H1 (cell line): ENCODE data around the gene KRTAP19-2. TPM values are rescaled to one million over a fixed set of nuclear protein-coding genes. Genes with fewer than 3 reads are reported as not detected.

Experiments used
- polyA plus RNA-seq, 7 experiments: library from polyadenylated mRNA; depleted of rRNA in 3 of 7; stranded (reverse) in 5 of 7; unstranded in 2 of 7; fragments of >200 nt in 5 of 7; fragments of 200-250 nt in 2 of 7; gene quantifications; 1 replicate in 5 of 7; 2 replicates in 1 of 7; 4 replicates in 1 of 7; pipeline versions ENCODE4 v1.2.1 to v1.2.3, GENCODE V29; 2011 to 2013; ENCODE audit warnings: missing spikeins in 2 of 7, mixed read lengths in 2 of 7
- total RNA-seq: library from RNA; stranded (reverse); fragmentation: NEBNext Ultra II Directional; extraction: Animal tissue kit (Norgen Biotek cat#: 25700); gene quantifications from 2 replicates; pipeline ENCODE4 v1.2.1, GENCODE V29; 2021
- TF ChIP-seq, protein P1 (sequence below): fragments of 300-600 bp; sonication (generic); IDR thresholded peaks from 2 replicates; pipeline ENCODE4 v1.7.1; 2012; ENCODE audit warnings: low read length, moderate library complexity, mild to moderate bottlenecking, inconsistent platforms; ENCODE audit not compliant: insufficient replicate concordance
- TF ChIP-seq, protein P2 (sequence below): IDR thresholded peaks from 2 replicates; pipeline ENCODE4 v1.6.1; 2012; ENCODE audit warnings: inconsistent platforms

Gene KRTAP19-2
- total and polyA plus RNA-seq, 2 of the 8 experiments (the other 6 are each of a cell fraction or from before 2014, with no cell fraction given) = not detected

DNA sequence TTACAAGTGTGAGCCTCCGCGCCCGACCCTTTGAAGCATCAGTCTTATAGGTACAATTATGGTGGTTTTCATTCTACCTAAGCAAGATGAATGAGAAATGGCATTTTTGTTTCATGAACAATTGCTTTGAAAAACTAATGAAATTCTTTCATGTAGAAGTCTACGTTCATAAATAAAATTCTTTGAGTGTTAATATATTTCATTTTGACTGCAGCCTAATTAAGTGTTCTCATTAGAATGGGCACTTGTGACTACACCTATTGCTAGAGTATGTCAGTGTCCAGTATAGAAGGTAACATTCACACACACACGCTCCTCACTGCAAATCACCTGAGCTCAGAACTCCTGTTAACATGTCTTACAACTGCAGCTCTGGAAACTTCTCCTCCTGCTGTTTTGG lies 47.3 kb downstream of the KRTAP19-2 start, which contains the start of gene KRTAP15-1 (continued):
- TF ChIP-seq, protein P1, sequence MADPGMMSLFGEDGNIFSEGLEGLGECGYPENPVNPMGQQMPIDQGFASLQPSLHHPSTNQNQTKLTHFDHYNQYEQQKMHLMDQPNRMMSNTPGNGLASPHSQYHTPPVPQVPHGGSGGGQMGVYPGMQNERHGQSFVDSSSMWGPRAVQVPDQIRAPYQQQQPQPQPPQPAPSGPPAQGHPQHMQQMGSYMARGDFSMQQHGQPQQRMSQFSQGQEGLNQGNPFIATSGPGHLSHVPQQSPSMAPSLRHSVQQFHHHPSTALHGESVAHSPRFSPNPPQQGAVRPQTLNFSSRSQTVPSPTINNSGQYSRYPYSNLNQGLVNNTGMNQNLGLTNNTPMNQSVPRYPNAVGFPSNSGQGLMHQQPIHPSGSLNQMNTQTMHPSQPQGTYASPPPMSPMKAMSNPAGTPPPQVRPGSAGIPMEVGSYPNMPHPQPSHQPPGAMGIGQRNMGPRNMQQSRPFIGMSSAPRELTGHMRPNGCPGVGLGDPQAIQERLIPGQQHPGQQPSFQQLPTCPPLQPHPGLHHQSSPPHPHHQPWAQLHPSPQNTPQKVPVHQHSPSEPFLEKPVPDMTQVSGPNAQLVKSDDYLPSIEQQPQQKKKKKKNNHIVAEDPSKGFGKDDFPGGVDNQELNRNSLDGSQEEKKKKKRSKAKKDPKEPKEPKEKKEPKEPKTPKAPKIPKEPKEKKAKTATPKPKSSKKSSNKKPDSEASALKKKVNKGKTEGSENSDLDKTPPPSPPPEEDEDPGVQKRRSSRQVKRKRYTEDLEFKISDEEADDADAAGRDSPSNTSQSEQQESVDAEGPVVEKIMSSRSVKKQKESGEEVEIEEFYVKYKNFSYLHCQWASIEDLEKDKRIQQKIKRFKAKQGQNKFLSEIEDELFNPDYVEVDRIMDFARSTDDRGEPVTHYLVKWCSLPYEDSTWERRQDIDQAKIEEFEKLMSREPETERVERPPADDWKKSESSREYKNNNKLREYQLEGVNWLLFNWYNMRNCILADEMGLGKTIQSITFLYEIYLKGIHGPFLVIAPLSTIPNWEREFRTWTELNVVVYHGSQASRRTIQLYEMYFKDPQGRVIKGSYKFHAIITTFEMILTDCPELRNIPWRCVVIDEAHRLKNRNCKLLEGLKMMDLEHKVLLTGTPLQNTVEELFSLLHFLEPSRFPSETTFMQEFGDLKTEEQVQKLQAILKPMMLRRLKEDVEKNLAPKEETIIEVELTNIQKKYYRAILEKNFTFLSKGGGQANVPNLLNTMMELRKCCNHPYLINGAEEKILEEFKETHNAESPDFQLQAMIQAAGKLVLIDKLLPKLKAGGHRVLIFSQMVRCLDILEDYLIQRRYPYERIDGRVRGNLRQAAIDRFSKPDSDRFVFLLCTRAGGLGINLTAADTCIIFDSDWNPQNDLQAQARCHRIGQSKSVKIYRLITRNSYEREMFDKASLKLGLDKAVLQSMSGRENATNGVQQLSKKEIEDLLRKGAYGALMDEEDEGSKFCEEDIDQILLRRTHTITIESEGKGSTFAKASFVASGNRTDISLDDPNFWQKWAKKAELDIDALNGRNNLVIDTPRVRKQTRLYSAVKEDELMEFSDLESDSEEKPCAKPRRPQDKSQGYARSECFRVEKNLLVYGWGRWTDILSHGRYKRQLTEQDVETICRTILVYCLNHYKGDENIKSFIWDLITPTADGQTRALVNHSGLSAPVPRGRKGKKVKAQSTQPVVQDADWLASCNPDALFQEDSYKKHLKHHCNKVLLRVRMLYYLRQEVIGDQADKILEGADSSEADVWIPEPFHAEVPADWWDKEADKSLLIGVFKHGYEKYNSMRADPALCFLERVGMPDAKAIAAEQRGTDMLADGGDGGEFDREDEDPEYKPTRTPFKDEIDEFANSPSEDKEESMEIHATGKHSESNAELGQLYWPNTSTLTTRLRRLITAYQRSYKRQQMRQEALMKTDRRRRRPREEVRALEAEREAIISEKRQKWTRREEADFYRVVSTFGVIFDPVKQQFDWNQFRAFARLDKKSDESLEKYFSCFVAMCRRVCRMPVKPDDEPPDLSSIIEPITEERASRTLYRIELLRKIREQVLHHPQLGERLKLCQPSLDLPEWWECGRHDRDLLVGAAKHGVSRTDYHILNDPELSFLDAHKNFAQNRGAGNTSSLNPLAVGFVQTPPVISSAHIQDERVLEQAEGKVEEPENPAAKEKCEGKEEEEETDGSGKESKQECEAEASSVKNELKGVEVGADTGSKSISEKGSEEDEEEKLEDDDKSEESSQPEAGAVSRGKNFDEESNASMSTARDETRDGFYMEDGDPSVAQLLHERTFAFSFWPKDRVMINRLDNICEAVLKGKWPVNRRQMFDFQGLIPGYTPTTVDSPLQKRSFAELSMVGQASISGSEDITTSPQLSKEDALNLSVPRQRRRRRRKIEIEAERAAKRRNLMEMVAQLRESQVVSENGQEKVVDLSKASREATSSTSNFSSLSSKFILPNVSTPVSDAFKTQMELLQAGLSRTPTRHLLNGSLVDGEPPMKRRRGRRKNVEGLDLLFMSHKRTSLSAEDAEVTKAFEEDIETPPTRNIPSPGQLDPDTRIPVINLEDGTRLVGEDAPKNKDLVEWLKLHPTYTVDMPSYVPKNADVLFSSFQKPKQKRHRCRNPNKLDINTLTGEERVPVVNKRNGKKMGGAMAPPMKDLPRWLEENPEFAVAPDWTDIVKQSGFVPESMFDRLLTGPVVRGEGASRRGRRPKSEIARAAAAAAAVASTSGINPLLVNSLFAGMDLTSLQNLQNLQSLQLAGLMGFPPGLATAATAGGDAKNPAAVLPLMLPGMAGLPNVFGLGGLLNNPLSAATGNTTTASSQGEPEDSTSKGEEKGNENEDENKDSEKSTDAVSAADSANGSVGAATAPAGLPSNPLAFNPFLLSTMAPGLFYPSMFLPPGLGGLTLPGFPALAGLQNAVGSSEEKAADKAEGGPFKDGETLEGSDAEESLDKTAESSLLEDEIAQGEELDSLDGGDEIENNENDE = no peak
- TF ChIP-seq, protein P2, sequence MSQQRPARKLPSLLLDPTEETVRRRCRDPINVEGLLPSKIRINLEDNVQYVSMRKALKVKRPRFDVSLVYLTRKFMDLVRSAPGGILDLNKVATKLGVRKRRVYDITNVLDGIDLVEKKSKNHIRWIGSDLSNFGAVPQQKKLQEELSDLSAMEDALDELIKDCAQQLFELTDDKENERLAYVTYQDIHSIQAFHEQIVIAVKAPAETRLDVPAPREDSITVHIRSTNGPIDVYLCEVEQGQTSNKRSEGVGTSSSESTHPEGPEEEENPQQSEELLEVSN = no peak
- TF ChIP-seq, all 59 proteins: peak for 0
